HG02981 (cell line): ENCODE measurements around the gene FBXO31.
"Not testable (repeated sequence)": the region's sequence is repeated elsewhere in the genome, so short reads cannot be mapped to it uniquely, and the experiment has no call there.

Source experiments
- ATAC-seq: cut with Tn5 transposase; IDR thresholded peaks from one replicate; pipeline ENCODE4 v1.9.1; 2021; ENCODE audit warnings: mild to moderate bottlenecking, moderate library complexity; ENCODE audit not compliant: unreplicated experiment

Gene FBXO31

GRCh38 chr16:87344931-87345631, 38.5 kb downstream of the FBXO31 start:
- ATAC-seq: no peak

- ATAC-seq: no peak
These were observed 39.2 kb downstream of the FBXO31 start for GRCh38 chr16:87344165-87344930.

- ATAC-seq: no peak
These were observed 39.9 kb downstream of the FBXO31 start for GRCh38 chr16:87343753-87344050.

GRCh38 chr16:87342978-87343752, 40.4 kb downstream of the FBXO31 start:
- ATAC-seq: no peak

- ATAC-seq: no peak
These were observed 41.1 kb downstream of the FBXO31 start for GRCh38 chr16:87342504-87342903.

GRCh38 chr16:87340198-87340597, 43.4 kb downstream of the FBXO31 start:
- ATAC-seq: no peak

- not testable (repeated sequence) for ATAC-seq
These were observed 43.9 kb downstream of the FBXO31 start for GRCh38 chr16:87339724-87340105.

GRCh38 chr16:87339086-87339723, 44.4 kb downstream of the FBXO31 start:
- no peak for ATAC-seq

GRCh38 chr16:87338155-87338765, 45.3 kb downstream of the FBXO31 start:
- no peak for ATAC-seq

- no peak for ATAC-seq
These were observed 46.3 kb downstream of the FBXO31 start for GRCh38 chr16:87337262-87337771.

GRCh38 chr16:87336434-87337240, 46.9 kb downstream of the FBXO31 start:
- ATAC-seq: no peak

- no peak for ATAC-seq
These were observed 47.7 kb downstream of the FBXO31 start for GRCh38 chr16:87335625-87336433.

- no peak for ATAC-seq
These were observed 48.6 kb downstream of the FBXO31 start for GRCh38 chr16:87334651-87335624.

GRCh38 chr16:87333581-87334331, 49.8 kb downstream of the FBXO31 start:
- ATAC-seq: no peak

- no peak for ATAC-seq
These were observed 50.5 kb downstream of the FBXO31 start for GRCh38 chr16:87333101-87333500.

GRCh38 chr16:87332150-87332549, 51.4 kb downstream of the FBXO31 start:
- no peak for ATAC-seq

GRCh38 chr16:87331241-87331801, 52.3 kb downstream of the FBXO31 start:
- no peak for ATAC-seq
